ENCODE measurements around the gene PSMD13. TPM values are rescaled to one million over a fixed set of nuclear protein-coding genes. Genes with fewer than 3 reads are reported as not detected.
A peak's percentile ranks its signal among the peaks of the same experiment; 100 is the strongest.

The PSMD13 gene
- total and polyA plus RNA-seq, 2 donors (not counting 1 experiment from before 2014, with no cell fraction given) = 98.0 to 104 TPM

GRCh38 chr11:289398-289711 lies 52.6 kb downstream of the PSMD13 start:
- Histone ChIP-seq H3K27me3 (replicated peaks in 1 of 4; ENCODE audit: control extremely low read depth in 1 of 4, control insufficient read depth in 3 of 4, insufficient read depth in 4 of 4, low read length in 3 of 4) (peaks cover 0 to 22% (median 3%) of the 10 kb centered on the region in 4 experiments), H4K20me1 (ENCODE audit: control insufficient read depth, insufficient read depth, low read length, poor library complexity, severe bottlenecking) (no peaks in the 10 kb centered on the region), H3K4me1 (ENCODE audit: control insufficient read depth in 2 of 2, insufficient read depth in 2 of 2, low read length in 2 of 2) (peaks cover 18 to 25% of the 10 kb centered on the region in 2 donors), H2AFZ (ENCODE audit: insufficient read depth, low read depth, low read length, poor library complexity, severe bottlenecking) (no peak overlapping the region), H3K4me3 (ENCODE audit: control extremely low read depth in 1 of 5, extremely low read depth in 1 of 5, insufficient read depth in 1 of 5, low read depth in 2 of 5, low read length in 4 of 5) (peak overlapping the region in 3 of 5 experiments; percentile 29 to 63 (median 41)), H3K4me2 (replicated peaks; ENCODE audit: low read depth, low read length, poor library complexity, severe bottlenecking) (peak overlapping the region; percentile 99), H3K79me2 (ENCODE audit: control insufficient read depth, insufficient read depth, low read length) (peaks cover 8% of the 10 kb centered on the region), H3K9ac (ENCODE audit: low read length) (peak overlapping the region; percentile 28), H3K36me3 (replicated peaks in 1 of 2; ENCODE audit: control extremely low read depth in 1 of 2, control insufficient read depth in 1 of 2, extremely low read depth in 1 of 2, insufficient read depth in 2 of 2, low read length in 1 of 2) (no peaks in the 10 kb centered on the region), H3K9me3 (ENCODE audit: control extremely low read depth in 1 of 3, control insufficient read depth in 2 of 3, insufficient read depth in 1 of 3, low read length in 2 of 3) (no peaks in the 10 kb centered on the region), H3K27ac (ENCODE audit: low read length in 2 of 2) (no peak overlapping the region)
- ATAC-seq (ENCODE audit: low read depth) (peak; percentile 7), DNase-seq (no peak)
- TF ChIP-seq EZH2 (IDR thresholded peaks at IDR 0.05; ENCODE audit: borderline replicate concordance, insufficient read depth, low read depth, low read length, poor library complexity, severe bottlenecking) (no peak), CTCF (IDR thresholded peaks at IDR 0.05) (no peak)
- Mint-ChIP-seq H3K9me3 (ENCODE audit: insufficient read depth) (no peaks in the 10 kb centered on the region), H3K4me1 (peaks cover 20% of the 10 kb centered on the region), H3K4me3 (peak overlapping the region; percentile 81), H3K27ac (peak overlapping the region; percentile 83), H3K27me3 (peaks cover 9% of the 10 kb centered on the region)
- WGBS (ENCODE audit: insufficient coverage) = 13% methylated on average over 3 of the region's 14 CpGs
- CTCF ChIA-PET = interaction anchor here (0.6 to 5.6 kb wide), 3 partner anchors 16 to 39 kb away, joined by 4 to 35 read pairs (median 5); no protein-coding TSS in a partner anchor
- POLR2A ChIA-PET = interaction anchor here (0.8 to 2.7 kb wide), 3 partner anchors 10 to 82 kb away, joined by 3 to 11 read pairs (median 9); partner anchors contain the start of genes BET1L and RIC8A
- intact Hi-C loops (cut with micrococcal nuclease) = loop anchor here (2.0 to 5.0 kb wide), 2 partner anchors 21 to 52 kb away; partner anchors contain the start of genes PSMD13 and SIRT3

Data from B cell (primary cell).